GM19324 (cell line): ENCODE data around the gene GALNT17.

Experiments used
- ATAC-seq: cut with Tn5 transposase; IDR thresholded peaks from one replicate; pipeline ENCODE4 v1.9.1; 2021; ENCODE audit warnings: mild to moderate bottlenecking, moderate library complexity; ENCODE audit not compliant: unreplicated experiment, low FRiP score

GALNT17 gene

GRCh38 chr7:71372991-71373390 lies 241.0 kb downstream of the GALNT17 start:
- no peak for ATAC-seq

GRCh38 chr7:71377062-71377461 lies 245.1 kb downstream of the GALNT17 start:
- no peak for ATAC-seq

DNA sequence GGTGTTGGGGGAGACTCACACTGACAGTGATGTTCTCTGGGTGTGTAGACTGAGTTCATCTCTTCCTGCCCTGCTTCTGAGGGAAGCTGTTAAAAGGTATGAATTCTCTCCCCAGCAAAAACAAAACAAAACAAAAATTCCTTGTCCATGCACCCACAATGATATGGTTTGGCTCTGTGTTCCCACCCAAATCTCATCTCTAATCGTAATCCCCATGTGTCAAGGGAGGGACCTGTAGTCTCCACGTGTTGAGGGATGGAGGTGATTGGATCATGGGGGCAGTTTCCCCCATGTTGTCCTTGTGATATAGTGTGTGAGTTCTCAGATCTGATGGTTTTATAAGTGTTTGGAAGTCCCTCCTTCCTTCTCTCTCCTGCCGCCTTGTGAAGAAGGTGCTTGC lies 245.5 kb downstream of the GALNT17 start:
- no peak for ATAC-seq

- ATAC-seq = no peak
These were observed 252.2 kb downstream of the GALNT17 start for GRCh38 chr7:71384094-71384493.

- ATAC-seq = no peak
These were observed 253.4 kb downstream of the GALNT17 start for GRCh38 chr7:71385330-71385729.

- ATAC-seq = no peak
These were observed 254.3 kb downstream of the GALNT17 start for GRCh38 chr7:71386152-71386785.

GRCh38 chr7:71388181-71388580 lies 256.2 kb downstream of the GALNT17 start:
- no peak for ATAC-seq

- no peak for ATAC-seq
These were observed 258.0 kb downstream of the GALNT17 start for GRCh38 chr7:71389976-71390375.

- no peak for ATAC-seq
These were observed 261.7 kb downstream of the GALNT17 start for GRCh38 chr7:71393661-71394060.

GRCh38 chr7:71402684-71403083 lies 270.7 kb downstream of the GALNT17 start:
- no peak for ATAC-seq

DNA sequence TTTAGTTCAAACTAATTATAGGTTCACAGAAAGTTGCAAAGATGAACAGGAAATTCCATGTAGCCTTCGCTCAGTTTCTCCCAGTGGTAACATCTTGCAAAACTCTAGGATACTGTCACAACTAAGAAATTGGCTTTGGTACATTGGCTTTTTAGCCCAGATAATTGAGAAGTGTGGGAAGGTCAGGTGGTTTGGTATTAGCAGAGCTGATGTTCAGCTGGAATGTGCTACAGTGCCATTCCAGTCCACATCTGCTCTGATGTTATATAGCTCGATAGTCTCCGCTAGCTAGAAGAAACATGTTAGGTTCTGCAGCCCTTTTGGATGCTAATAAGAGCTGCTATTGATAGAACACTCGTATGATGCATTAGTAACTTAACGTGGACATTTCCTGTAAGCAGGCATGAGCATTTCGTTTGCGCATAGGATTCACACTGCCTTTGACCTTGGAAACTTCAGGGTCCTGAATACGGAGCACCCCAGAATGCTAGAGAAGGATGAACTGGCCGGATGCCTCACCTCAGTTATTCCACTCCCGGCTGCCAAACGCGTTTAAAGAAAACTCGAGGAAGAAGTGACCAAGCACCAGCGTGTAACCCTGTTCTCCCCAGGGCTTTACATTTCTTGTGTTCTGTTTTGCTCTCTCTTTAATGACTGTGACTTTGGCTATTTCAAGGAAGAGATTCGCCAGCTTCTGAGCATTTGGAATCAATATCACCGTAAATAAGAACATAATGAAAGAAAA lies 271.4 kb downstream of the GALNT17 start:
- ATAC-seq = no peak

DNA sequence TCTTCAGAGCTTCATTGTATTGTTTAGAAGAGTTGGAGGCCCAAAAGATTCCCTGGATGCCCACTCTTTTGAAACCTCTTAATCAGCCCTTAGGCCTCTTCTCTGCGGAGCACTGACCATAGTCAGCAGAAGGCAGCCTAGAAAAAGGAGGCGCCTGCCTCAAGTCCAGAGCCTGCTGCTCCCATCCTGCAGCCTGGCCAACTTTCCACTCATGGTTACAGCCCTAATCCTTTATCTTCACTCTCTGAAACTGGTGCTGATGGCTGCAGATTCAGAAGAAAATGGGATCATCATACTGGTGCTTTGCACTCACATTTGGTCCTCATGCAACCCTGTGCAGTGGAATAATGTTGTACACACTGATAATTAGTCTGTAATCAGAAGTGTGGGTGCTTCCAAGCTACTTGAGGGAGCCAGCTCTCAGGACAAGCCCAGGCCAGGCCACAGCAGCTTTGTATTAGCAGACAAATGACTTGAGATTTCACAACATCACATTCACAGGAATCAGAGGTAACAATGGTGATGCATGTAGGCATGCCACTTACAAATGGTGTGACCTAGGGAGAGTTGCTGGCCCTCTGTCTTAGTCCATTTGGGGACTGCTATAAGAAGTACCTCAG lies 272.9 kb downstream of the GALNT17 start:
- no peak for ATAC-seq

DNA sequence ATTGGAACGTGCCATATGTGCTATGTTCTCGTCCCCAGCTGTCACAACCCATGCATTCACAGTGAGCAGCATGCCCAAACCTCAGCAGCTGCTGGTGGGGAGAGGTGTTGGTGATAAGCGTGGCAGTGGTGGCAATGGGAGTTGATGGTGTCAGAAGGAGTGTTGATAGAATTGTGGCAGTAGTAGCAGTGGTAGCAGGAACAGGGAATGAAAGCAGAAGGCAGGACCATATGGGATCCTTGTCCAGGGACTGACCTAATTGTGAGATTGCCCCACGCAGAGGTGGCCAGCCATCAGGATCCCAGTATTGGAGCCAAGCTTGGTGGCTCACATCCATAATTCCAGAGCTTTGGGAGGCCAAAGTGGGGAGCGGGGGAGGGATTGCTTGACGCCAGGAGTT lies 276.3 kb downstream of the GALNT17 start:
- no peak for ATAC-seq

DNA sequence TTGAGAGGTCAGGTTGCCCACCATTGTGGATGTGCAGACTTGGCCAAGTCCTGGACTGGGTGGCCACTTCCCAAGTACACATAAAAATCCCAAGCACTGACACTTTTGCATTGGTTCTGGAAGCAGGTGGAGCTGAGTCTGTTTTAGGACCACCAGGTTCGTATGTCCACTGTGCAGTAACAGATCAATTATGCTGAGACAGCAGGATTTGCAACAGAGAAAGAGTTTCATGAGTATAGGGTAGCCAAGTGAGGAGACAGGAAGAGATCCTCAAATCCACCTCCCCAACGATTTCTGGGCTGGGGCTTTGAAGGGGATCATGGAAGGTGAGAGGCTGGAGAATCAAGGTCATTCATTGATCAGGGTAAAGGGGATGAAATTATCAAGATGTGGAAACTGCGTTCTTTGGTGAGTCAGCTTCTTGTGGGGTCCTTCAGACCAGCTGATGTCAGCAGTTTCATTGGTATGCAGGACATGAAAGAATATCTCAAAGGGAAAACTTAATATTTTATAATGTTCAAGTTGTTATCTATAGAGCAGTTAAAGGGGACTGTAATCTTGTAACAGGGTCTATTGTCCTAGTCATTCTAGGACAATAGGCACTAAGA lies 277.7 kb downstream of the GALNT17 start:
- ATAC-seq = no peak

GRCh38 chr7:71411475-71411874 lies 279.5 kb downstream of the GALNT17 start:
- no peak for ATAC-seq

GRCh38 chr7:71414490-71414889 lies 282.5 kb downstream of the GALNT17 start:
- no peak for ATAC-seq

- ATAC-seq = no peak
These were observed 287.8 kb downstream of the GALNT17 start for GRCh38 chr7:71419546-71420337.

- no peak for ATAC-seq
These were observed 290.2 kb downstream of the GALNT17 start for GRCh38 chr7:71422104-71422503.

- no peak for ATAC-seq
These were observed 292.5 kb downstream of the GALNT17 start for GRCh38 chr7:71424166-71425035.

GRCh38 chr7:71429083-71429482 lies 297.1 kb downstream of the GALNT17 start:
- ATAC-seq = no peak
